Measurements from ENCODE around the gene SUPT5H. TPM values are rescaled to one million over a fixed set of nuclear protein-coding genes. Genes with fewer than 3 reads are reported as not detected.

Gene SUPT5H
- total and polyA plus RNA-seq, 2 experiments from 2014 or later, result 71.6 to 184 TPM

DNA sequence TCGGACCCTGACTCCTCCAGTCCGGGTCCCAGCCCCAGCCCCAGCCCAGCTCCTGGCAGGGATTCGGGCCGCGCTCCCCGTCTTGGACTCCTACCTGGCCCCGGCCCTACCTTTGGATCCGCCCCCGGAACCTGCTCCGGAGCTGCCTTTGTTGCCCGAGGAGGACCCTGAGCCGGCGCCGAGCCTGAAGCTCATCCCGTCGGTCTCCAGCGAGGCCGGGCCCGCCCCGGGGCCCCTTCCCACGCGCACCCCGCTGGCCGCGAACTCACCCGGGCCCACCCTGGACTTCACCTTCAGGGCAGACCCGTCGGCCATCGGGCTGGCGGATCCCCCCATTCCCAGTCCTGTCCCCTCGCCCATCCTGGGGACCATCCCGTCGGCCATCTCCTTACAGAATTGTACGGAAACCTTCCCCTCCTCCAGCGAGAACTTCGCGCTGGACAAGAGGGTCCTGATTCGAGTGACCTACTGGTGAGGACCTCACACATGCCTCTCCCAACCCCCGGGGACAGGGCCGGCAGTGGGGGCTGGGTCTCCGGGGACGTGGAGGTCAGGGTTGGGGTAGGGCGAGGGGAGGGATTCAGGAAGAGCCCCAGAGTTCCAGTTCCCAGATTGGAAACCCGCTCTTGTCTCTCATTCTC, 70.3 kb downstream of the SUPT5H start:
- Histone ChIP-seq H3K79me2 (no peaks in the 10 kb centered on the region), H4K20me1 (ENCODE audit: insufficient read depth, poor library complexity, severe bottlenecking) (no peaks in the 10 kb centered on the region), H3K27me3 (peaks cover 46% of the 10 kb centered on the region), H3K4me1 (ENCODE audit: insufficient read depth) (no peaks in the 10 kb centered on the region), H3K9me2 (replicated peaks; ENCODE audit: insufficient read depth) (no peaks in the 10 kb centered on the region), H3K4me3 (peak overlapping the region; percentile 28), H3K36me3 (replicated peaks; ENCODE audit: insufficient read depth, low read depth) (no peaks in the 10 kb centered on the region), H3K9me3 (ENCODE audit: low read depth) (no peaks in the 10 kb centered on the region), H3K27ac (no peak overlapping the region), H2AFZ (peak overlapping the region; percentile 86), H3K4me2 (peak overlapping the region; percentile 88)
- 4% methylated on average over 30 of the region's 44 CpGs for WGBS (ENCODE audit: low lambda C conversion rate, missing lambda C conversion rate)
- TF ChIP-seq EZH2phosphoT487 (IDR thresholded peaks at IDR 0.05; ENCODE audit: low read depth, severe bottlenecking, unreplicated experiment) (no peak), EZH2 (IDR thresholded peaks at IDR 0.05; ENCODE audit: borderline replicate concordance) (no peak)
- TF ChIP-seq, protein P1, sequence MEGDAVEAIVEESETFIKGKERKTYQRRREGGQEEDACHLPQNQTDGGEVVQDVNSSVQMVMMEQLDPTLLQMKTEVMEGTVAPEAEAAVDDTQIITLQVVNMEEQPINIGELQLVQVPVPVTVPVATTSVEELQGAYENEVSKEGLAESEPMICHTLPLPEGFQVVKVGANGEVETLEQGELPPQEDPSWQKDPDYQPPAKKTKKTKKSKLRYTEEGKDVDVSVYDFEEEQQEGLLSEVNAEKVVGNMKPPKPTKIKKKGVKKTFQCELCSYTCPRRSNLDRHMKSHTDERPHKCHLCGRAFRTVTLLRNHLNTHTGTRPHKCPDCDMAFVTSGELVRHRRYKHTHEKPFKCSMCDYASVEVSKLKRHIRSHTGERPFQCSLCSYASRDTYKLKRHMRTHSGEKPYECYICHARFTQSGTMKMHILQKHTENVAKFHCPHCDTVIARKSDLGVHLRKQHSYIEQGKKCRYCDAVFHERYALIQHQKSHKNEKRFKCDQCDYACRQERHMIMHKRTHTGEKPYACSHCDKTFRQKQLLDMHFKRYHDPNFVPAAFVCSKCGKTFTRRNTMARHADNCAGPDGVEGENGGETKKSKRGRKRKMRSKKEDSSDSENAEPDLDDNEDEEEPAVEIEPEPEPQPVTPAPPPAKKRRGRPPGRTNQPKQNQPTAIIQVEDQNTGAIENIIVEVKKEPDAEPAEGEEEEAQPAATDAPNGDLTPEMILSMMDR (IDR thresholded peaks at IDR 0.05; ENCODE audit: poor library complexity), result no peak
- DNase-seq (ENCODE audit: low spot score), result peak; percentile 54

DNA sequence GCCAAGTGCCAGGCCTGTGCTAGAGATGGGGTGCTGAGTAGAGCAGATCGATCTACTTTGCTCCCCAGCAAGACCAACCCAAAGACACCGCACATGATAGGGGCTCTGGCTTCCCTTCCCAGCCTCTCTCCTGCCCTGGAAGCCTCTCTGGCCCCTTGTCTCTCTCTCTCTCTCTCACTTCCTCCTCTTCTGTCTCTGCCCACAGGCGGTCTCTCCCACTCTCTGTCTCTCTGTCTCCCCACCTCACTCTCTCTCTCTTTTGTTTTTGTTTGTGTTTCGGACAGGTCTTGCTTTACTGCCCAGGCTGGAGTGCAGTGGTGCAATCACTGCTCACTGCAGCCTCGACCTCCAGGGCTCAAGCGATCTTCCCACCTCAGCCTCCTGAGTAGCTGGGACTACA, 70.9 kb downstream of the SUPT5H start:
- Histone ChIP-seq H3K27me3 (peaks cover 46% of the 10 kb centered on the region), H3K27ac (no peak overlapping the region), H3K4me1 (ENCODE audit: insufficient read depth) (no peaks in the 10 kb centered on the region), H3K4me3 (no peak overlapping the region), H3K79me2 (no peaks in the 10 kb centered on the region), H3K9me2 (replicated peaks; ENCODE audit: insufficient read depth) (no peaks in the 10 kb centered on the region), H3K36me3 (replicated peaks; ENCODE audit: insufficient read depth, low read depth) (no peaks in the 10 kb centered on the region), H2AFZ (peak overlapping the region; percentile 86), H4K20me1 (ENCODE audit: insufficient read depth, poor library complexity, severe bottlenecking) (no peaks in the 10 kb centered on the region), H3K4me2 (peak overlapping the region; percentile 88), H3K9me3 (ENCODE audit: low read depth) (no peaks in the 10 kb centered on the region)
- no peak for DNase-seq (ENCODE audit: low spot score)
- 51% methylated on average over 6 of the region's 6 CpGs for WGBS (ENCODE audit: low lambda C conversion rate, missing lambda C conversion rate)
- TF ChIP-seq, protein P1 (IDR thresholded peaks at IDR 0.05; ENCODE audit: poor library complexity), result no peak
- TF ChIP-seq EZH2phosphoT487 (IDR thresholded peaks at IDR 0.05; ENCODE audit: low read depth, severe bottlenecking, unreplicated experiment) (no peak), EZH2 (IDR thresholded peaks at IDR 0.05; ENCODE audit: borderline replicate concordance) (no peak)

DNA sequence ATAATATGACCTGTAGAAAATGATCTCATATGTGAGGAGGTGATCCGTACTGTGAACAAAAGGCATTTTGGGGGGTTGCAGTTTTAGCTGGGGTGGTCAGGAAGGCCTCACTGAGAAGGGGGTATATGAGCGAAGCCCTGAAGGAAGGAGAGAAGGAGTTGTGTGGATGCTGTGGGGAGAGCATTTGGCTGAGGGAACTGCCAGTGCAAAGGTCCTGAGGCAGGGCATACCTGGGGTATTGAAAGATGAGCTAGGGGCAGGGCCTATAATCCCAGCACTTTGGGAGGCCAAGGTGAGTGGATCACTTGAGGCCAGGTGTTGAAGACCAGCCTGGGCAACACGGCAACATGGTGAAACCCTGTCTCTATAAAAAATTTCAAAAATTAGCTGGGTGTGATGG, 72.0 kb downstream of the SUPT5H start:
- Histone ChIP-seq H3K9me2 (replicated peaks; ENCODE audit: insufficient read depth) (no peaks in the 10 kb centered on the region), H4K20me1 (ENCODE audit: insufficient read depth, poor library complexity, severe bottlenecking) (no peaks in the 10 kb centered on the region), H3K27ac (no peak overlapping the region), H3K4me3 (no peak overlapping the region), H3K4me2 (no peak overlapping the region), H2AFZ (no peak overlapping the region), H3K79me2 (no peaks in the 10 kb centered on the region), H3K4me1 (ENCODE audit: insufficient read depth) (no peaks in the 10 kb centered on the region), H3K27me3 (peaks cover 46% of the 10 kb centered on the region), H3K9me3 (ENCODE audit: low read depth) (no peaks in the 10 kb centered on the region), H3K36me3 (replicated peaks; ENCODE audit: insufficient read depth, low read depth) (no peaks in the 10 kb centered on the region)
- no peak for DNase-seq (ENCODE audit: low spot score)
- TF ChIP-seq, protein P1 (IDR thresholded peaks at IDR 0.05; ENCODE audit: poor library complexity), result no peak
- no peak for TF ChIP-seq EZH2 (IDR thresholded peaks at IDR 0.05; ENCODE audit: borderline replicate concordance)
- no peak for TF ChIP-seq EZH2phosphoT487 (IDR thresholded peaks at IDR 0.05; ENCODE audit: low read depth, severe bottlenecking, unreplicated experiment)
- 84% methylated on average over 3 of the region's 3 CpGs for WGBS (ENCODE audit: low lambda C conversion rate, missing lambda C conversion rate)

Data from hepatocyte (in vitro differentiated cells).